Activated CD8-positive, alpha-beta memory T cell treated with anti-CD3 and anti-CD28 coated beads for 1 hour (primary cell): ENCODE results near the gene NKX2-8.

ENCODE experiments used
- DNase-seq, 2 donors: peaks; one replicate each; pipeline ENCODE4 v3.0.0-alpha.2; 2020; ENCODE audit warnings: low read depth in 1 of 2; ENCODE audit errors: extremely low read depth in 1 of 2

NKX2-8 gene

GRCh38 chr14:36582011-36582873, at the start of gene NKX2-8:
Gene NKX2-8 (minus strand): TSS chr14:36582614. CDS start chr14:36582389, 225 bp downstream.
- no peak for DNase-seq

DNA sequence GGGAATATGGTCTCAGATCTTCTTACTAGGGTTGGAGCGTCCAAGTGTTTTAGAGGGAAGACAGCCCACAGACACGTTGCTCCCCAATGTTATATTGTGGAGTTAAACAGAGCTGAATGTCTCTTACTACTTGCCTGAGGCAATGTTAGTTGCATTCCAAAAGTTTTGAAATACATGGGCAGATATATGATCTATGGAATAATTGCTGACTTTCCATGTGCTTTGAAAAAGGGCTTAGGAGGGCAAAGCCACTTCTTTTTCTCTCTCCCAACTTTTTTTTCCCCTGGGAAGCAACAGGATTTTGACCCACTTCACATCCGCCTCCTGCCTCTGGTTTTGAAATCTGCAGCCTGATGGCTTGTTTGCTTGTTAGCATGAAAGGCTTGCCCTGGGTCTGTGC, 45.6 kb upstream of the NKX2-8 start:
- no peak for DNase-seq

- no peak for DNase-seq
Observed at GRCh38 chr14:36626151-36626550, 43.7 kb upstream of the NKX2-8 start.

DNA sequence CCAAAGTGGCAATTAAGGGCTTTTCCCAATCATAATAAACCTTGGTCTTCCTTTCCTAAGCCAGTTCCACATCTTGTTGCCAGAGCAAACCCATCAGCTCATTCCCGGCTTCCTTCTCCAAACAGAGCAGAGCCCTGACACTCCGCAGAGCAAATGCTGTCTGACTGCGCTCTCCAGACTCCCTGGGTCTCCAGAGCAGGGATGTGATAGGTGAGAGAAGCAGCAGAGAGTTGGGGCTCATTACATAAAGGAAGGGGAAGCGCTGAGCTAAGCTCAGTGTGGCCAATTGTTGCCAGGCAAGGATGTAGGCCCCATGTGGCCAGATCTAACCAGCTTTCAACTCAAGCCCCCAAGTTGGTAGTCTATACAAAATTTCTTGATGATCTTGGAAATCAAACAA, 43.0 kb upstream of the NKX2-8 start:
- no peak for DNase-seq

DNA sequence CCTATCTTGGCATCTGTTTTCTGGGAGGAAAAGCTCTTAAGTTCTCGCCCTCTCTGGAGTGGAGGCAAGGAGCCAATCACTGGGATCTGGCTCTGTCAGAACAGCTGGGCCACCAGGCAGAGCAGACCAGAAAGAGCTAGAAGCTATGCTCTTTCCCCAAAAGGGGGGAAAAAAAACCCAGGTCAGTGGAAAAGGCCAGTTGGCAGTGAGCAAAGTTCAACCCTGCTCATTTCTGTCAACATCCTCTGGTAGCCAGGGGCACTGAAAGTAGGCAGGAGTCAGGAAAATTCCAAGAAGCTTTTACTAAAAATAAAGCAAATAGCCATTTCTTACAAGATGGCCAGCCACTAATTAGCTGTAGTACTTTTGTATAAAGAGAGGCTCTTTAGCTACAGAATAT, 42.6 kb upstream of the NKX2-8 start:
- DNase-seq = no peak

- no peak for DNase-seq
Observed at GRCh38 chr14:36619853-36620252, 37.4 kb upstream of the NKX2-8 start.

DNA sequence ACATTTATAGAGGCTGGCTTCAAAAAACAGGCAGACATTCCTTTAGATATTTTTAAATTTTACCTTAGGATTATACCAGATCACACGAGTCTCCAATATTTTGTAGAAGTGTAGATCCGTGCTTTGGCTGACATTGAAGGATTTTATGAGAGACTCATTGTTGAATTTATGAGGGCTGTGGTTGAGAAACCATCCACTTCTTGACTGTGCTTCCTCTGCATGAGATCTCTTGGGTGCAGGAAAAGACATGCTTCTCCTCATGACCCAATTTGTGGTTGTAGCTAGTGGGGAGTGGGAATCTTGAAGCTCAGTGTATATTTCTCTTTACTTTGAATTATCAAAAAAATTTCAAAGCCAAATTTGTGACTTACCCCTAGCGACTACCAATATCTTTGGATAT, 36.7 kb upstream of the NKX2-8 start:
- DNase-seq = no peak

- no peak for DNase-seq
Observed at GRCh38 chr14:36618641-36619040, 36.2 kb upstream of the NKX2-8 start.

DNA sequence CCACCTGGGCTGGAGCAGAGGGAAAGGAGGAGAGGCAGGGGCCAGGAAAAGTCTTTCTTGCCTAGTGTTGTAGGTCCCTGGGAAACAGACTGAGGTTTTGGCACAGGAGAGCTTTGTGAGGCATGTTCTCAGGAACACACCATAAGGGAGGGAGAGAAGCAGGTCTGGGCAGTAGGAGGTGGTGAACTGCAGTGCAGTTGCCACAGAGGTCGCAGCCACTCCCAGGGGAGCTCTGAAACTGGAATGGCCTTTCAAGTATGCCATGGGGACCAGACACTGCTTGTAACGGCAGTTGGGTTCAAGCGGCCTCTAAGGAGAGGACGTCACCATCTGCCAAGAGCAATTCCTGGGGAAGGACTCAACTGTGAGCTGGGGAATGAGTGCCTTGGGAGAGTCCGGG, 35.4 kb upstream of the NKX2-8 start:
- DNase-seq = no peak

DNA sequence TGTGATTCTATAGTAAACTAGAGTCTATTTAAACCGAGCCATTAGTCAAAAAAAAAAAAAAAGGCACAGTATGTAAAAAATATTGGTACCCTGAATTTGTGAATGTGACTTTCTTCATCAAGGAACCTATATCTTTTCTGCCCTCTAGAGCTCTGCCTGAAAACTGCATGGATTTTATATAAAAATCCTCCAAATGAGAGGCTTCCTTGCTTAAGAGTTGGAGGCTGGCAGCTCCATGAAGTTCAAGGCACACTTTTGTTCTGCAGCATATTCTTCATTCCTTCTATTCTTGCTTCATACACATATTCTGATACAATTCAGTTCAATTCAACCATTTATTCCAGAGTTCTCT, 23.1 kb upstream of the NKX2-8 start:
- DNase-seq = no peak

GRCh38 chr14:36604757-36605505, 22.5 kb upstream of the NKX2-8 start:
- no peak for DNase-seq

DNA sequence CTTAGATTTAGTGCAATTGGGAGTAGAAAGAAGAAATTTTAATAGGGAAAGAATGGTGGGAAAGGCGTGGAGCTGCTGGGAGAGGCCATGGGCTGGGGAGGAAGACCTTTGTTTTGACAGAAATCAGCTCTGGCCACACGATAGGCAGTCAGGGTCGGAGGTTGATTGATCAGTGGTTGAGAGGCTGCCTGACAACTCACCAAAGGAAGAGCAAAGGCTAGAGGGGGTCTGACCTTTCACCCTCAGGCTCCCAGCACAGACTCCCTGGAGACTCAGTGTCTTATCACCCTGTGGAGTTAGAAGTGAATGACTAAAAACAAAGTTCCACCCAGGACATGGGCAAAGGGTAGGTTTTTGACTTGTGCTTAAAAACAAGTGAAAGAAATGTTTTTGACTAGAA, 18.0 kb upstream of the NKX2-8 start:
- no peak for DNase-seq

GRCh38 chr14:36591482-36591881, 9.1 kb upstream of the NKX2-8 start:
- DNase-seq = no peak

GRCh38 chr14:36588788-36589187, 6.4 kb upstream of the NKX2-8 start:
- DNase-seq = no peak

- no peak for DNase-seq
Observed at GRCh38 chr14:36588119-36588518, 5.7 kb upstream of the NKX2-8 start.

DNA sequence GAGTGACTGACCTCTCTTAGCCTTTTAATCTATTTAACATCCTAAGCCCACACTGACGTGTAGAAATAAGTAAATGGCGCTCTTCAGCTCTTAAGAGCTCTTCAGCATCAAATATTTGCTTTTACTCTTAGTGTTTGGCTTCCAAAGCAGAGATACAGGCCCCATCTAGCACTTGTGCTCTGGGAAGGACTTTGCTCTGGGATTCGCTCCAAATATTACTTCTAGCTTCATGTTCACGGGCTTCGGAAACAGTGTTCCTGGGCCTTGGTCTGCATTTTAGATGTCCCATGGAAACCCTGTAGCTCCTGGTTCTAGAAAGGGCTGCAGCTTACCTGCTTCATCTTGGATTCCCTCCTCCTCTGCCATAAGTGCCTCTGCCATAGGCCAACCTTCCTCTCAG, 2.7 kb upstream of the NKX2-8 start:
- no peak for DNase-seq

DNA sequence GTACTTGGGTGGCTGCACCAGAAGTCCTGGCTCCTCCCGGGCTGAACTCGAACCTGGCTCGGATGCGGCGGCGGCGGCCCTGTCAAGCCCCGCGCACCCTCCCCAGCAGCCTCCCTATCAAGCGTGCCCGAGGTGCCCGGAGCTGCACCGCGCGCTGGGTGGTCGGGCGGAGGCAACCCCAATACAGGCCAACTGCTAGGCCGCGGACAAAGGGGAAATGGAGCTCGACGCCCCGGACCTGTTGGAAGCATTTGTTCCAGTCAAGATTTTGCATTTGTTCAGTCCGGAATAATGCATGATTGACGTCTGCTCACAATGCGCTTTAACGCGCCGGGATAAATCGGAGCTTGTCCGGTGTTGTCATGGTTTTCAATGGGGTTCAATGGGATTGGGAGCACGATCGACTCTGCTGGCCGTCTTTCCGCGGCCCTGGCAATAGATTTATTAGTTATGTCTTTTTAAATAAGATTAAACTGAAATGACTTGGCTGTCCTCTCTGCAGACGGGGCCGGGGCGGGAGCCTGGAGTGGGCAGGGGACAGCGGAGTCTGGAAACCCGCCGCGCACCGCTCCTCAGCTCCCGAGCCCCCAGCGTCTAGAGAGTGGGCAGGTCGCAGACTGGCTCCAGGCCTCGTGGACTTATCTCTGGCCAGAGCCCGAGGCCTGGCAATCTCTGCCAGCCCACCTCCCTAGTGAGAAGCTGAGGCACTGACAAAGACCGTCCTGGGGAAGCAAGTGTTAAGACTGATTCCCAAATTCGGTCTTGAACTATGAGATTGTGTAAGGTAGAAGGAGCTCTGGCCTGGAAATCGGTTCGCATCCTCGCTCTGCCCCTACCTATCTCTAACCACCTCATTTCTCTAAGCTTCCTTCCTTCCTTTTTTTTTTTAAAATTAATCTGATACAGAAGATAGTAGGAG, 1.7 kb upstream of the NKX2-8 start:
- DNase-seq = no peak

DNA sequence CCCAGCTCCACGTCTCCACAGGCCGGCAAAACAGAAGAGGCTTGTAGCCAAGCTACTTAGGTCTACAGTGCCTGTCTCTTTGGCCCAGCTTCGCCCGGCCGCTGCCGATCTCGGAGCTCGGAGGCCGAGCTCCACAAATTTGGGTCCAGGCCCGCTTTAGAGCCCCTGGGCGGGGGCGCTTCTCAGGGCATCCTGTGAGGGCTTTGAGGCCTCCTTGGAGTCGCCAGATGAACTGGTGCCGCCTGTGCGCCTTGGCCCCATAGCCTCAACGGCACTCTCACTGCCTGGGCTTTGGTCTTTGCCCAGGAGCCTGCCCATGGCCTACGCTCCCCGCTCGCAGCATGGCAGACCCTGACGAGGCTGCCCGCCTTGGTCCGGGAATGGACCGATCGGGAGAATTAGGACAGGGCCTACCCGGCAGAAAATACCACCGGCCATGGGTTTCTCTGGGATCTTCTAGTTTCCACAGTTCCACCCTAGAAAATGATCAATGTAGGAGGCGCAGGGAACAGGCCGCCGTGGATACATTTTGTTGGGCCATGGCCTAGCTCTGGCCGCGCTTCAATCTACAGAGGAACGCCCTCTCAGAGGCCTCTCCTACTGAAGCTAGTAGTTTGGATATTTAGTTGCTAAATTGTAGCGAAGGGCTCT, 953 bp upstream of the NKX2-8 start:
- no peak for DNase-seq

DNA sequence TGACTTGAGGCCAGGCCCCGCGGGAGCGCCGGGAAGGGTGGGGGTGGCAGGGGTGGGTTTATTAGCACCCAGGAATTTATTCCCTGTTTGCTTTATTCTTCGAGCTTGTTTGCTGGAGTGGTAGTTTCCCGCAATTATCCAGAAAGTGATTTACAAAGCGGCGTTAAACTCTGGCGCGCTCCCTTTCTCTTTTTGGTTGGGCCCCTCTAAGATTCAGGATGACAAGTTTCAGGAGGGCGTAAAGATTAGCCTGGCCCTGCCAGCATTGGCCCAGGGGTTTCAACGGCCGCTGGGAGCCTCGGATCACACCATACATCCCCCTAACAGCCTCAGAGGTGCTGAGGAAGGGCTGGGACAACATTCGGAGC, 444 bp upstream of the NKX2-8 start:
- DNase-seq = no peak

DNA sequence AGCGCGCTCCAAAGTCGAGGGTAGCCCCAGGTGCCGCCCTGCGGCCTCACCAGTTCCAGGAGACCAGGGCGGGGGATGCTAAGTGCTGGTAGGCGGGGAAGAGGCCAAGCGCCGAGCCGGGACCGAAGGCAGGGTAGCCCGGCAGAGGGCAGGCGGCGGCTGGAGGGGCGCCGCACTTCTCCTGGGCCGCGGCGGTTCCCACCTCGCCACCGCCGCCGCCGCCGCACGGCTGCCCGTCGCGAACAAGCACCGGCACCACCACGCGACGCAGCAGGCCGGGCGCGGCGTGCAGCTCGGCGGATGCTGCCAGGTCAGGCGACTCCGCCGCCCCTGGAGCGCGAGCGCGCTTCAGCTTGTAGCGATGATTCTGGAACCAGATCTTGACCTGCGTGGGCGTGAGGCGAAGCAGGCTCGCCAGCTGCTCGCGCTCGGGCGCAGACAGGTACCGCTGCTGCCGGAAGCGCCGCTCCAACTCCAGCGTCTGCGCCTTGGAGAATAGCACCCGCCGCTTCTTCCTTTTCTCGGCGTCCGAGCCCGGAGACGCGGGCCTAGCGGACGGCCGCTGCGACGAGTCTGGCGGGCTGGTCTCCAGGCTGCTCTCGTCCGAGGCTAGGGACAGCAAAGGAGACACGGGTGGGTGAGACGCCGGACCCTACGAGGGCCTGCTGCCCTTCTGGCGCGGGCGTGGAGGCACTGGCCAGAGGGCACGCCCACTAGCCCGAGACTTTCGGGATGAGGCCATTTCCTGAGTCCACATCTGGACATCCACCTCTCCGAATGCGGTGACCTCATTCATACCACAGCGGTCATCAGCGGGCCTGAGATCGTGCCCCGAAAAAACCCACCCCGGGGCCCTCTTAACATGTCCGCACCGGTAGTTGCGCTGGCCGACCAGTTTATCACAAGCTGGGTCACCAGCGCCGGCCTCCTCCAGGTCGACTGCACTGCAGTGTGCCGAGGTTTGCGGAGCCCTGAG, 1.3 kb downstream of the NKX2-8 start:
- DNase-seq = no peak
